A673 (cell line): ENCODE measurements around the gene P4HA1.
"Not testable (repeated sequence)": the region's sequence is repeated elsewhere in the genome, so short reads cannot be mapped to it uniquely, and the experiment has no call there.

Experiments
- CTCF ChIP-seq: fragments of 300-800, 200-600 bp; sonication (generic); conservative IDR thresholded peaks from 2 replicates; pipeline ENCODE4 v1.5.1; 2017; ENCODE audit warnings: low read depth, mild to moderate bottlenecking, antibody characterized with exemption, low read length, moderate library complexity, mixed read lengths
- EZH2 ChIP-seq: fragments of 200-600 bp; sonication (generic); IDR thresholded peaks from 2 replicates; pipeline ENCODE4 v1.6.1; 2017; ENCODE audit warnings: borderline replicate concordance, low read depth, mild to moderate bottlenecking, mixed read lengths, antibody characterized with exemption, low read length; ENCODE audit not compliant: poor library complexity, severe bottlenecking

- TF ChIP-seq CTCF, EZH2: not testable (repeated sequence)
These were observed 60.4 kb downstream of the P4HA1 start for GRCh38 chr10:73036285-73036684.
